ENCODE data around the gene RTN4. TPM values are rescaled to one million over a fixed set of nuclear protein-coding genes. Genes with fewer than 3 reads are reported as not detected.

Gene RTN4
- total RNA-seq, 1 experiment from 2014 or later: 200 TPM

DNA sequence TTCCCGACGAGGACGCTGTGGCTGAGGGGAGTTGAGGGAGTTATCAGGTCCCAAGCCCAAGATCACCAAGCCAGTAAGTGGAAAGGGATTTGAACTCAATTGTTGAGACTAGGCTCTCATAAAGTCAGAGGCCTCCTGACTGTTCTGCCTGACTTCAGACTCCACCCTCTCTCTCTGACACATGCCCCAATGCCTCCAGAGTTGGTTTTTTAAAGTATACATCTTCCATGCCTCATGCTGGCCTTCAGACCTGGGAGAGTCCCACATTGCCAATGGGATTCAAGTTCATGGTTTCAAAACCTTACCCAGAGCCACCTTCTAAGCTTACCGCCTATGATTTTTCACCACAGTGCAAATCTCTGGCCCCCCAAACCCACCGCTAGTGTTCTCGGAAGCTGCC lies 100.8 kb downstream of the RTN4 start:
- Mint-ChIP-seq H3K9me3 (peaks cover 4% of the 10 kb centered on the region in 2 experiments), H3K27me3 (ENCODE audit: low read depth) (peaks cover 2% of the 10 kb centered on the region), H3K27ac (no peak overlapping the region), H3K4me1 (peaks cover 12 to 14% of the 10 kb centered on the region in 2 experiments), H3K36me3 (ENCODE audit: insufficient read depth in 1 of 3, low read depth in 3 of 3) (peaks cover 3 to 4% (median 4%) of the 10 kb centered on the region in 3 experiments; a peak in 6 of 7 replicates), H3K4me3 (no peak overlapping the region)
- H2BK5ac ChIP-seq (ENCODE audit: insufficient read length, low read length): no peak overlapping the region
- H3K4ac ChIP-seq (ENCODE audit: low read depth, low read length): no peak overlapping the region
- H3K18ac ChIP-seq (ENCODE audit: insufficient read length, low read depth, low read length): no peak overlapping the region
- H3K27ac ChIP-seq (ENCODE audit: insufficient read length, low read depth, low read length): no peak overlapping the region
- H3K14ac ChIP-seq (ENCODE audit: insufficient read depth, low read length): no peak overlapping the region
- no peak overlapping the region for H2BK12ac ChIP-seq (ENCODE audit: insufficient read length, low read depth, low read length)
- H3K23me2 ChIP-seq (ENCODE audit: insufficient read length, low read depth, low read length, poor library complexity, severe bottlenecking): no peaks in the 10 kb centered on the region
- H2BK15ac ChIP-seq (ENCODE audit: low read depth, low read length): no peak overlapping the region
- no peaks in the 10 kb centered on the region for H3K79me1 ChIP-seq (ENCODE audit: insufficient read depth, low read depth, low read length, poor library complexity, severe bottlenecking)
- H3K4me2 ChIP-seq (ENCODE audit: insufficient read depth, insufficient read length, low read length): no peak overlapping the region
- no peaks in the 10 kb centered on the region for H3K4me1 ChIP-seq (ENCODE audit: insufficient read depth, low read length)
- TF ChIP-seq, protein P1, sequence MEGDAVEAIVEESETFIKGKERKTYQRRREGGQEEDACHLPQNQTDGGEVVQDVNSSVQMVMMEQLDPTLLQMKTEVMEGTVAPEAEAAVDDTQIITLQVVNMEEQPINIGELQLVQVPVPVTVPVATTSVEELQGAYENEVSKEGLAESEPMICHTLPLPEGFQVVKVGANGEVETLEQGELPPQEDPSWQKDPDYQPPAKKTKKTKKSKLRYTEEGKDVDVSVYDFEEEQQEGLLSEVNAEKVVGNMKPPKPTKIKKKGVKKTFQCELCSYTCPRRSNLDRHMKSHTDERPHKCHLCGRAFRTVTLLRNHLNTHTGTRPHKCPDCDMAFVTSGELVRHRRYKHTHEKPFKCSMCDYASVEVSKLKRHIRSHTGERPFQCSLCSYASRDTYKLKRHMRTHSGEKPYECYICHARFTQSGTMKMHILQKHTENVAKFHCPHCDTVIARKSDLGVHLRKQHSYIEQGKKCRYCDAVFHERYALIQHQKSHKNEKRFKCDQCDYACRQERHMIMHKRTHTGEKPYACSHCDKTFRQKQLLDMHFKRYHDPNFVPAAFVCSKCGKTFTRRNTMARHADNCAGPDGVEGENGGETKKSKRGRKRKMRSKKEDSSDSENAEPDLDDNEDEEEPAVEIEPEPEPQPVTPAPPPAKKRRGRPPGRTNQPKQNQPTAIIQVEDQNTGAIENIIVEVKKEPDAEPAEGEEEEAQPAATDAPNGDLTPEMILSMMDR (conservative IDR thresholded peaks at IDR 0.05): no peak
- no peak overlapping the region for H3T11ph ChIP-seq (ENCODE audit: low read length)
- no peak overlapping the region for H3K9ac ChIP-seq (ENCODE audit: extremely low read depth, insufficient read length, low read length)
- no peak overlapping the region for H4K8ac ChIP-seq (replicated peaks; ENCODE audit: insufficient read length, low read depth, low read length)
- H4K91ac ChIP-seq (ENCODE audit: insufficient read length, low read depth, low read length): no peak overlapping the region
- H2AK5ac ChIP-seq (ENCODE audit: insufficient read length, low read length): no peak overlapping the region
- no peak overlapping the region for H2BK20ac ChIP-seq (ENCODE audit: low read depth, low read length, poor library complexity, severe bottlenecking)
- WGBS (ENCODE audit: extremely low coverage, insufficient read length, low lambda C conversion rate): no CpG with 5 or more reads among the region's 6 CpGs
- H4K20me1 ChIP-seq (ENCODE audit: control insufficient read depth, insufficient read depth, insufficient read length): no peaks in the 10 kb centered on the region
- H3K79me2 ChIP-seq (ENCODE audit: insufficient read depth, low read length): no peaks in the 10 kb centered on the region
- H3K27me3 ChIP-seq (ENCODE audit: insufficient read depth, low read length): no peaks in the 10 kb centered on the region; the same call in 1 of the 2 replicates
- H2AFZ ChIP-seq (ENCODE audit: low read length): no peak overlapping the region
- no peak overlapping the region for H2BK120ac ChIP-seq (ENCODE audit: low read depth, low read length, poor library complexity, severe bottlenecking)
- no peak overlapping the region for H3K23ac ChIP-seq (ENCODE audit: insufficient read length, low read depth, low read length)
- DNase-seq: no peak
- no peak overlapping the region for H3K56ac ChIP-seq (ENCODE audit: insufficient read length, low read depth, low read length)
- H3K9me3 ChIP-seq (ENCODE audit: control insufficient read depth, low read depth, low read length): no peaks in the 10 kb centered on the region
- no peak overlapping the region for H4K5ac ChIP-seq (ENCODE audit: insufficient read length, low read depth, low read length)

All from H9 (cell line).